GM18868 (cell line): Measurements from ENCODE around the gene CD34.
"Not testable (repeated sequence)": the region's sequence is repeated elsewhere in the genome, so short reads cannot be mapped to it uniquely, and the experiment has no call there.

ENCODE experiments used
- ATAC-seq: cut with Tn5 transposase; IDR thresholded peaks from one replicate; pipeline ENCODE4 v1.9.1; 2021; ENCODE audit warnings: mild to moderate bottlenecking, moderate library complexity; ENCODE audit not compliant: unreplicated experiment

CD34 gene

GRCh38 chr1:207877914-207878313, 33.0 kb downstream of the CD34 start:
- not testable (repeated sequence) for ATAC-seq

DNA sequence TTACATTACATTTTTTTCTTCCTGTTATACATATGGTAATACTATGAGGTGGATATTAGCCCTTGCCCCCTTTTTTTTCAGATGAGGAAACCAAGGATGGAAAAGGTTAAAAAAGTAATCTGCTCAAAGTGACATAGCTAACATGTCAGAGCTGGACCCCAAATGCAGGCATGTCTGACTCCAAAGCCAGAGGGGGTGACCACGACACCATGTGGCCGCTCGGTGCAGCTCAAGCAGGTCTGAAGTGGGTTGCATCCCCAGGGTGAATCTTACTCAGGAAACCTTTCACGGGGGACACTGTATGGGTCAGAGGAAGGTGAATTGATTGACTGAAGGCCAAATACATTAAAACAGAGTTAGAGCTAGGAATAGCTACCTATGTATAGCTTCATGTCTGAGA, 34.8 kb downstream of the CD34 start:
- ATAC-seq: no peak

DNA sequence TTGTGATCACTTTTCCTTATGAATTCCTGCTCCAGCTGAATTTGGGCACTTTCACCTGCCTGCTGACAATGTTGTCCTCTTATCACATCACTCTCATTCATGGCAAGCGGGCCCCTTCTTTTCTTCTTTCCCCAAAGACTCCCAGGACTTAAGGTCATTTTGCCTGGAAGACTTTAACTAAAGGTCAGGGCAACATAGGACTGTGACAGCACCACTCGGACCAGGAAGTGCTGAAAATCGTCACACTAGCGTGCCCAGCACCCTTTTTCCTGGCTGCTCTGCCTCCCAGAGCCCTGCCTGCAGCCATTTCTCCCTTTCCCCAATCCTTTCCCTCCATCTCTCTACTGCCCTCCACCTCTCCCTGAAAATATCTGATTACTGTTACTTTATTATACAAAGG, 35.4 kb downstream of the CD34 start:
- no peak for ATAC-seq

DNA sequence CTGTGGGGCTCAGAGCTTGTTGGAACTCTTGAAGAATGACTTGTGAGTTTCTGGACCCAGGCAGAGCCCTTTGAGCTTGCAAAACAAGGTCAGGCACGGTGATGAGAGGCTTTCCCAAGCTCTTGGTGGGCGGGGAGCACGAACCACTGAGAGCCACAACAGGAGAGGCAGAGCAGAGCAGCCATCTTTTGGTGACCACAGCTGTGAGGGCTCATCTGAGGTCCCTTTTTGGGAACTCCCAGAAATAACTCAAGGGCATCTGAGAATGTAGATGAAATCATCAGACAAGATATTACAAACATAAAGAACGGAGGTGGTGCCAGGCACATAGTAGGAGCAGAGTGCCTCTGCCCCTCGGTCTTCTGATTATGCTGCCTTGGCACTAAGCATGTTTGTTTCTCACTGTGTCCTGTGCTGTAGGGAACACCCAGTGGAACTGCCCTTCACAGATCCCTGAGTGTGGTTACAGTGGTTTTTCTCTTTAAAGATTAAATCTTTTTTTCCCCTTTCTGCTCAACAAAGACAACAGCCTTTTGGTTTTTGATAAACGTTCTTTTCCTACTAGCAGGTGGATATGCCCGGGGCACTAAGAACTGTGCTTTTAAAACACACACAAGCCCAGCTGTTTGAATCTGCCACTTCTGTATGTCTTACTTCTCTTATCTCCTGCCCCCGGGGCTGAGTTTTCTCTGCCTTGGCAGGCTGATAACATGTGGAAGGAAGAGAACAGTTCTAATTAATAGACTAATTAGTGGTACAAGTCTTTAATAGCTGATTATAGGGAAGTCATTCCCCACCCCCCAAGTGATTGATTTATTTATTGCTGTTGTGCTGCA, 37.7 kb downstream of the CD34 start:
- ATAC-seq: peak; percentile 41

DNA sequence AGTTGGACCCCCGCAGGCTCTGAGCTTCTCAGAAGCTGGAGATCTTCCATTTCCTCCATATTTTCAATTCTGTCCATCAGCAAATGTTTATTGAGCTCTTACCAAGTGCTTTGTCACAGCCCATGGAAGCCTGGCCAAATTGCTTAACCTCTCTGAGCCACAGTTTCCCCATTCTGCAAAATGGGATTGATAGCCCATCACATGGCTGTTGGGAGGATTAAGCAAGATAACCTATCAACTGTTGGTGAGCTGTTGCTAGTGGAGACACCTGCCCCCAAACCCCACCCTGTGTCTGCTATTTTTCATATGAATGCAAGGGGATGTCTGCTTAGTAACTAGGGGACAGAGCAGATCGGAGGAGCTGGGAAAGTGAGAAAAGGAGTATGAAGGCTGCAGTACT, 38.3 kb downstream of the CD34 start:
- ATAC-seq: no peak

- no peak for ATAC-seq
Observed at GRCh38 chr1:207871117-207871649, 39.7 kb downstream of the CD34 start.

DNA sequence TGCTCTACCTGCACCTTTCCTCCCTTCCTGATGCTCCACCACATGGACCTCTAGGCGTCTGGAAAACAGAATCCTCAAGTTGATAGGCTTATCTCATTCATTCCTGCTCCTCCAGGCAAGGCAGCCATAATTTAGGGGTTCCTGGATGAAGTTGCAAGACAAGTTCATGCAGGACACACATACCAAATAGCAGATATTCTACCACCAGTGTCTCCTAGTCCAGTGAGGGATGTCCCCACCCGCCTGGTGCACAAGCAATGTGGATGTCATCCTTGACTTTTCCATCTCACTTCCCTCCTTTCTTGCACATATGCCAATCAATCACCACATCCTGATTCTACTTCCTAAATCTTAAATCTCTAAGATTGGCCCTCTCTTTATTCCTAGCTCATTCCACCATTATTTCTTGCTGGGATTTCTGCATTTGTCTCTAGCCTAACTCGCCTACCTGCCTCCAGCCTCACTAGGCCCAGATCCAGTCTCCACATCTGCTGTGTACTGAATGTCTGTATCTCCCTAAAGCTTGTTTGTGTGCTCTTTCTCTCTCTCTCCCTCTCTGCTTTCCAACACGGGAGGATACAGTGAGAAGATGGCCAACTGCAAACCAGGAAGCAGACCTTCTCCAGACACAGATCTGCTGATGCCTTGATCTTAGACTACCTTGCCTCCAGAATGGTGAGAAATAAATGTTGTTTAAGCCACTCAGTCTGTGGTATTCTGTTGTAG, 40.5 kb downstream of the CD34 start:
- no peak for ATAC-seq

DNA sequence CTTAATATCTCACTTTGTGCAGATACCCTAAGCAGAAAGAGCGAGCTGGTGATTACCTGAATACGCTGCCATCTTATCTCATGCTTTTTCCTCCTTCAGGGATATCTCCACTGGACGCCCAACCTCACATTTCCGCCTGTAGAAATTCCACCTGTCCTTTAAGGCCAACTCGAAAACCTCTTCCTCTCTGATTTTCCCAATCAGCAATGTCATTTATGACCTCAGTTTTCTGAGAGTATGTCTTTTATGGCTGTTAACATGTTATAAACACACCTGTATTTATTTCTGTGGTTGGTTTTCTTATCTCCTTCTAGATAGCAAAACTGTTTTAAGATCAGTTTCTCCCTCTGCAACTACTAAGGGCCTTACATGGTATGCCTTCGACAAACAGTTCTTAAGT, 41.1 kb downstream of the CD34 start:
- no peak for ATAC-seq

DNA sequence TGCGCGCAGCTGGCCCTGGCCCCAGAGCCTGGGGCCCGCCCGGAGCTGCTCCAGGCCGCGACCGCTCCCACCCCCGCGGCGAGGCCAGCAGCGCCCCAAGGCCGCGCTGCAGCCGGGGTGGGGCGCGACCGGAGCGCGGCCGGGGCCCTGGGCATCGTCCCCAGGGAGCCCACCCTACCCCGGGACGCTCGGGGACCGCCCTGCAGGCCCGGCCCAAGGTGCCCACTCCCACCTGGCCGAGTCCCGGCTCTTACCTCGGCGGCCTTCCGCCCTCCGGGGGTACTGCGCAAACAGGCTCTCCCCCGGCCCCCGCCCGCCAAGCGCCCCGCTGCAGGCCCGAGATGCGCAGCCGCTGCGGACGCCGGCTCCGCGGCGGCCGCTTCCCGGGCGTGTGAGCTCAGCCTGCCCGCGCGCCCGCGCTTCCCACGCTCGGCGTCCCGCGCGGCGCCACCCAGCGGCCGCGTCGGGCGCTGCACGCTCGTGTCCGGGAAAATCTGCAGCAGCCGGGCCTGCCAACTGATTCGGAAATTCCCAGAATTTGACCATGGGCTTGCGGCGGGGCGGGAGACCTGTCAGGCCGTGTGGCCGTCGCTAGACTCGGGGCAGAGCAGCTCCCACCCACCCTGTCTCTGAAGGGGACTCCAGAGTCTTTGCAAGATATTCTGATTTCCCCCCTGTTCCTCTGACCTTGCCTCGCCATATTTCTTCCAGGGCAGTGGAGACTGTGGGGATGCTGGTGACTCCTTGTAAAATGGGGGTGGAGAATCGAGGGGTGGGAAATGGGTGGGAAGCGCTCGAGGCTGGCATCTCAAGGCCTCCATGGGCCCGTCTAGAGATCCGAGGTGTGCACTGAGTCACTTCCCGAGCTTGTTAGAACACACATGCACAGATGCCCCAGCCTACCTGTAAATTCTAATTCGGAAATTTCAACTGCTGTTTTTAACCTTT, 41.9 kb downstream of the CD34 start:
- ATAC-seq: peak; percentile 63

DNA sequence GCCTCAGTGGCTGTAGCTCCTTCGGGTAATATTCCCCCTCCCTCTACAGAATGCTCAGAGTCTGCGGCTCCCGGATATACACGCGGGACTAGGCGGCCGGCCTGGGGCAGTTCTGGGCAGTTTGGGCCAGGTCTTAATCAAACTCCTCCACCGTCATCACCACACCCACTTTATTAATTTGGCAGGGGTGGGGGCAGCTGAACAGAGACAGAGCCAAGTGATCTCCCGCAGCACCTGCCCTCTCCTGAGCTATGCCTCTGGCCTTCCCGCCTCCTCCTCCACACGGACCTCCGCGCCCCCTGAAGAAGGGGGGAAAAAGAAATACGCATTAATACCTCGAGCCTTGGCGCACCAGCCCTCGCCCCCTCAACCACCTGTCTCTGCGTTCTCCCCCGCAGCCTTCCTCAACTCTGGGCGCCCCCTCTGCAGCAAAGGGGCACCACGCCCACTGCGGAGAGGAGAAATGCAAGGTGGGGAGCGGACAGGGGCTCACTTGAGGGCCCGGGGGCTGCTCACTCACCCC, 42.6 kb downstream of the CD34 start:
- ATAC-seq: no peak

- no peak for ATAC-seq
Observed at GRCh38 chr1:207867136-207868109, 43.5 kb downstream of the CD34 start.

DNA sequence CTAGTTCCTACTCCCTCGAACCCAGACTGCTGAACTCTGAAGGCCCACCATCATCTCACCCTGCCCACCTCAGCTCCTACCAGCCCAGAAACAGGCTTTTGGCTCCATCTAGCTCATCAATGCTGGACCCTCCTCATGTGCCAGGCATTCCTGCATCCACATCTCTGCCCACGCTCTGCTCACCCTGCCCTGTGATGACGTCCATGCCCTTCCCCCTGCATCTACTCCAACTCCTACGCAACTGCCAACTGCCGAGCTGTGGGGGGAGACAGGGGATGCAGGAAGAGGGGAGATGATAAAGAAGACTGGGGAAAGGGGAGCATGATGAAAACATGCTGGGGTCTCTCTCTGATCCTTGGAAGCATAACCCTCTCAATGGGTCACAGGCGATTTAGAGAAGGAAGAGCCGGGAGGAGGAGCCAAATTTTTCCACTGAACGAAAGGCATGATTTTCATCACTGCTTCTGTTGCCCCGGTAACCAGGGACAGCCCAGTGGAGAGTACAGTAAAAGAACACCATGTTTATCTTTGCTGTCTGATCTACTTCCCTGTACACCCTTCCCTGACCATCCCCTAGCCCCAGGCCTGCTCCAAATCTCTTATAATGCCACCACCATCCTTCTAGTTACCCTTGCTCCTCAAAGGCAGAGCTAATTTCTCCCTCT, 44.3 kb downstream of the CD34 start:
- no peak for ATAC-seq

- ATAC-seq: no peak
Observed at GRCh38 chr1:207863893-207864535, 46.9 kb downstream of the CD34 start.

DNA sequence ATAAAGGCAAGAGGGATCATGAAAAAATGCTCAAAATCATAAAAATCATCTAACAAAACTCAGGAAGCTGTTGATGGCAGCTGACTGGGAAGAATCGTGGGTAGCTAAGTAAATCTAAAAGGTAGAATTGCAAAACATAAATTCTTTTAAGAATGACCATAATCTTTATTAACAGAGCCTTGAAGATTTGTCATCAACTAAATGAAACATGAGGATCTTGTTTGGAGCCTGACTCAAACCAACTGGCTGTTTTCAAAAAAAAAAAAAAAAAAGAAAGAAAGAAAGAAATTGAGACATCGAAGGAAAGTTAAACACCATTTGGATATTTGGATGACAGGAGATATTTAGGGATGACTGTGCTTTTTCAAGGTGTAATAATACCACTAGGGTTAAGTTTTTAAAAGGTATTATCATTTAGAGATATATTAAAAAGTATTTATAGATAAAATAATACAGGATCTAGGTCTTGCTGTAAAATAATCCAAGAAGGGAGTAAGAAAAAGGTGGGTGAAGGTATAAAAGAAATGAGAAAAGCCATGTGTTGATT, 48.6 kb downstream of the CD34 start:
- ATAC-seq: no peak

DNA sequence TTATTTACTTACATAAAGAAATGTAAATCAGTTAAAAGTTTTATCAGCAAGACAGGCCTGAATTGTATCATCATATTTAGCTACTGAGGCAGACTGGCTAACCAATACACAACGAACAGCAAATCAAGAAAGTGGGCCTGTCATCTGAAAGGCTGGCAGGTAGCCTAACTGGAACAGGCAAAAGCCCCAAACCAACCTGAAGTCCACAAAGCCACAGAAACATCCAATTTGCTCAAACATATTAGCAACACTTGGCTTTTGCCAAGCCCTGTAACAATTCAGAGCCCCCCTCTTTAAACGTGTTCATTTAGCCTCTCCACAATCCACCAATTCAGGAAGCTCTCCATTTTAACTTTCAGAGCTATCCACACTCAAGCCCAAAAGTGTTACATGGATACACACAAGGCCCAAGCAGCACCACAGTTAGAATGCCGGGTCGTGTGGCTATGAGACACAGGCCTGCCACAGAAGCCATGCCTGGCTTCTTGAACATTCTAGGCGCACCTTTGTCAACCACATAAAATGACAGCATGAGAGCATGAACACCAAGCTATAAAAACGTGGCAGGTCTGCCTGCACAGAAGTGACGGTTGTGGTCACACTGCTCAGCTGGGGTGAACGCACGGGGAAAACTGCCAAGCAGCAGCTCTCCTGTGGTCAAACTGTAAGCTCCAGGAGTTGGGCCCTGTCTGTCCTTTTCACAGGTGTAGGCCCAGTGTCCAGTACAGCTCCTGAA, 49.3 kb downstream of the CD34 start:
- peak; percentile 57 for ATAC-seq

DNA sequence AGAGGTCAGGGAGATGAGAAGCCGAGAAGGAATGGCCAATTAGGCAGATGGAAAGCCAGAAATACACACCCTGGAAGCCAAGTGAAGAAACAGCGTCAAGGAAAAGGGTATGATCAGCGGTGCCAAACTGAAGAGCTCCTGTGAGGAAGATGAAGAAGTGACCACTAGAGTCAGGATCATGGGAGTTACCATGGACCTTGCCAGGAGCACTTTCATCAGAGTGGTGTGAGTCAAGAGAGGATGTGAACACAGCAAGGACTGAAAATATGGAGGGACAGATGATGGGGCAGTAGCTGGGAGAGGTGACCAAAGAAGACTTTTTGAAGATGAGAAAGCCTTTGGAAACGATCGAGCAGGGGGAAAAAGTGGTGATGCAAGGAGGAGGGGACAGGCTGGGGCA, 50.4 kb downstream of the CD34 start:
- ATAC-seq: no peak

GRCh38 chr1:207858806-207859205, 52.1 kb downstream of the CD34 start:
- no peak for ATAC-seq

DNA sequence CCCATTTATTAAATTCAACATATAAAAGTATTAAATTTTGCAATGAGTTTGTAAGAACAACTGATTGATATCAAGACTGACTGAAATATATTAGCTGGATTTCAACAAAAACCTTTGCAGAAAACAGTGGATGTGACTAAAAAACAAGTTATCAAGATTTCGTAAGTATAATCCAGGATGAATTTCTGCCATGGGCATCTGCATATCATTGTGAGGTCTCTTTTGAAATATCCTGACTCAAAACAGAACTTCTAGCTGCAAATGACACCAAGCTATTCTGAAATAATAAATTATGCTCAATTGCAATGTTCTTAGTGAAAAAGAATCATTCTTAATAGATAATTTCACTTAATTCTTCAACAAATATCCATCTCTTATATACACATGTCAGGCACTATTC, 52.6 kb downstream of the CD34 start:
- no peak for ATAC-seq
